HUES64 (cell line): Measurements from ENCODE around the gene KCNK15.

Experiments used
- H3K27ac ChIP-seq: 2 replicates; pipeline ENCODE4 v1.7.0; 2013; ENCODE audit warnings: low read depth, low read length, inconsistent platforms
- H3K27me3 ChIP-seq: 2 replicates; pipeline ENCODE4 v1.6.1; 2013; ENCODE audit warnings: mild to moderate bottlenecking, low read length; ENCODE audit not compliant: insufficient read depth
- H3K36me3 ChIP-seq: 2 replicates; pipeline ENCODE4 v1.6.1; 2013; ENCODE audit warnings: mild to moderate bottlenecking, low read length; ENCODE audit not compliant: insufficient read depth
- H3K4me1 ChIP-seq: 2 replicates; pipeline ENCODE4 v1.6.1; 2013; ENCODE audit warnings: mild to moderate bottlenecking, low read length, moderate library complexity; ENCODE audit not compliant: insufficient read depth
- H3K4me3 ChIP-seq: 2 replicates; pipeline ENCODE4 v1.5.1; 2013; ENCODE audit warnings: mild to moderate bottlenecking, low read length, moderate library complexity
- H3K9ac ChIP-seq: 2 replicates; pipeline ENCODE4 v1.6.1; 2013; ENCODE audit warnings: mild to moderate bottlenecking, low read depth, low read length
- H3K9me3 ChIP-seq: 2 replicates; pipeline ENCODE4 v1.6.1; 2013; ENCODE audit warnings: low read depth, low read length; ENCODE audit not compliant: insufficient read depth
- WGBS: fragments of 150-250, 120-280 bp; methylation state at CpG from one replicate; pipeline ENCODE4 v1.1.7; 2013; ENCODE audit warnings: missing lambda C conversion rate; 5-methylcytosine and 5-hydroxymethylcytosine counted together

KCNK15 gene

DNA sequence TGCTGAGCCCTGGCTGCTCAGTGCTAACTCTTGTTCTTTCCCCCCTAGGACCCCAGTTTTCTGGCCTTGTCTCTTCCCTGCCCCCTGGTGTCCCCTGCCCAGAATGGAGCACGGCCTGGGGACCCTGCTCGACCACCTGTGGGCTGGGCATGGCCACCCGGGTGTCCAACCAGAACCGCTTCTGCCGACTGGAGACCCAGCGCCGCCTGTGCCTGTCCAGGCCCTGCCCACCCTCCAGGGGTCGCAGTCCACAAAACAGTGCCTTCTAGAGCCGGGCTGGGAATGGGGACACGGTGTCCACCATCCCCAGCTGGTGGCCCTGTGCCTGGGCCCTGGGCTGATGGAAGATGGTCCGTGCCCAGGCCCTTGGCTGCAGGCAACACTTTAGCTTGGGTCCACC lies 18.6 kb upstream of the KCNK15 start:
- no peaks in the 10 kb centered on the region for H3K36me3 ChIP-seq
- H3K9ac ChIP-seq = no peak overlapping the region
- H3K9me3 ChIP-seq = no peaks in the 10 kb centered on the region
- WGBS = 87% methylated on average over 11 of the region's 11 CpGs
- no peaks in the 10 kb centered on the region for H3K27me3 ChIP-seq
- H3K4me3 ChIP-seq = no peak overlapping the region
- H3K4me1 ChIP-seq = peaks cover 25% of the 10 kb centered on the region
- no peak overlapping the region for H3K27ac ChIP-seq

DNA sequence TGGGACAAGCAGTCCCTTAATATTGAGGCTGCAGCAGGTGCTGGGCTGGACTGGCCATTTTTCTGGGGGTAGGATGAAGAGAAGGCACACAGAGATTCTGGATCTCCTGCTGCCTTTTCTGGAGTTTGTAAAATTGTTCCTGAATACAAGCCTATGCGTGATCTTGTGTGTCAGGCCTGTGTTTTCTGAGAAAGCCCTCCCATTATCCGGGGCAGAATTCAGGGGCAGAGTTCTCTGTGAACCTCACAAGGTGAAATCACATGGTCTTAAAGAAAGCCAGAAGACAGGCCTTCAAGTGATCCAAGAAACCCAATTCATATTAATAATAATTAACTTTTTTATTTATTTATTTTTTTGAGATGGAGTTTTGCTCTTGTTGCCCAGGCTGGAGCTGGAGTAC lies 18.0 kb upstream of the KCNK15 start:
- H3K27ac ChIP-seq = no peak overlapping the region

DNA sequence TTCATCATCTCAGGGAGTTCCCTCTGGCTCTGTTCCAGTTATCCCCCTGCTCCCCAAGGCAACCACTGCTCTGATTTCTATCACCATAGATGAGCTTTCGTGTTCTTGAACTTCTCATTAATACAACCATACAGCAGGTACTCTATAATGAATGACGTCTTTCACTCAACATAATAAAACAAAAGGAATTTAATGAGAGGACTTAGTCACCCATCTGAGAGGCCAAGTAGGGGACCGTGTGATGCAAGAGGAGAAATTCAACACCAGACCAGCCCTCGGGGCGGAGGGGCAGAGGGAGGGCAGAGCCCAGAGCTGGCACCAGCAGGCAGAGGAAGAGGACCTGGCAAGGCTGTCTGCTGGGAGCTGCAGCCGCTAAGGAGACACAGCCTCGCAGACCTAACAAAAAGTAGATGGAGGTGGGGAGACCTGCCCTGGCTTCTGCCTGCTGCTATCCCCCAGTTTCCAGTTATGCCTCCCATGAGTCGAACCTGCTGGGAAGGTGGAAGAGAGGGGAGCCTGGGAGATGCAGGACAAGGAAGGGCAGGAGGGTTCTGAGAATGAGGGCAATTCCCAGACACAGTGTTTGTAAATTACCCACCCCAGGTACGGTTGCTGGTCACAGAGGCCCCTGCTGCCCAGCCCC lies 16.7 kb upstream of the KCNK15 start:
- H3K9me3 ChIP-seq = no peaks in the 10 kb centered on the region
- no peaks in the 10 kb centered on the region for H3K27me3 ChIP-seq
- H3K9ac ChIP-seq = no peak overlapping the region
- WGBS = 33% methylated on average over 8 of the region's 9 CpGs
- peak overlapping the region; percentile 16; the same call in 1 of the 2 replicates for H3K4me3 ChIP-seq
- H3K27ac ChIP-seq = peak overlapping the region; percentile 7; the same call in 1 of the 2 replicates
- peaks cover 30% of the 10 kb centered on the region for H3K4me1 ChIP-seq
- H3K36me3 ChIP-seq = no peaks in the 10 kb centered on the region

More for the DNA sequence above, 18.0 kb upstream of the KCNK15 start:
- WGBS = 79% methylated on average over 2 of the region's 2 CpGs
- no peak overlapping the region for H3K9ac ChIP-seq
- H3K4me3 ChIP-seq = no peak overlapping the region
- peaks cover 30% of the 10 kb centered on the region for H3K4me1 ChIP-seq
- H3K36me3 ChIP-seq = no peaks in the 10 kb centered on the region
- no peaks in the 10 kb centered on the region for H3K27me3 ChIP-seq
- H3K9me3 ChIP-seq = no peaks in the 10 kb centered on the region

DNA sequence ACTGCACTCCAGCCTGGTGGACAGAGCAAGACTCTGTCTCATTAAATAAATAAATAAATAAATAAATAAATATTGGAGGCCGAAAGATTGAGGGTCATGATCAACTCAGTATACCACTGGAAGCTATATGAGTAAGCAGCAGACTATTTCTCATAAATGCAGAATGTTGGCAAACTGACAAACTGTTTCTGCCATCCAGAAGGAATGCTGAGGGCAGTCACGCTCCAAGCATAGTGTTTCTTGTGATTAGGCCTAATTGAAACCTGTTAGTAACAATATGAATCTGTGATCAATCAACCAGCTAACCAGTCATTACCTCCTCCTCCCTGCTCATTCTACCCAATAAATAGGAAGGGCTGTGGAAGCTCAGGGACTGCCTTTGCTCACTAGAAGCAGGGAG lies 15.2 kb upstream of the KCNK15 start:
- Histone ChIP-seq H3K9me3 (no peaks in the 10 kb centered on the region), H3K27me3 (no peaks in the 10 kb centered on the region), H3K36me3 (no peaks in the 10 kb centered on the region), H3K9ac (no peak overlapping the region), H3K4me1 (peaks cover 33% of the 10 kb centered on the region), H3K4me3 (no peak overlapping the region), H3K27ac (no peak overlapping the region)
- 92% methylated on average over 2 of the region's 2 CpGs for WGBS

DNA sequence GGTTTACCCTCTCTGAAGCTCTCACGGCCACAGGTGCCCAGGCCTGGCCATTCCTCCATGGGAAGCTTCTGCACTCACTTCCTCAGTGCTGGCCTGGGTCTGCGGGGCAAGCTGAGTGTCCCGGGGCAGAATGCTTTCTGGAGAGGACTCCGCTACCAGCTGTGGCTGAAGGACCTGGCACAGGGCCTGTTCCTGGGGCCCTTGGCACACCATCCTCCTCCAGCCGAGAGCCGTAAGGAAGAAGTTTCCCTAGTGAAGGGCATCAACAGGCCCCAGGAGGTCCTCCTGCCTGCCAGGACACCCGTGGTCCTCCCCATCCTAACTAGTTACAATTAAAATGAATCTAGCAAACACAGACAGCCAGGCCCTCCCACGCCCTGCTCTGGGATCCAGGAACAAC lies 14.0 kb upstream of the KCNK15 start:
- no peaks in the 10 kb centered on the region for H3K36me3 ChIP-seq
- WGBS = 85% methylated on average over 8 of the region's 8 CpGs
- no peak overlapping the region for H3K27ac ChIP-seq
- H3K9me3 ChIP-seq = no peaks in the 10 kb centered on the region
- H3K4me3 ChIP-seq = no peak overlapping the region
- no peak overlapping the region for H3K9ac ChIP-seq
- H3K27me3 ChIP-seq = no peaks in the 10 kb centered on the region
- peaks cover 30% of the 10 kb centered on the region for H3K4me1 ChIP-seq

DNA sequence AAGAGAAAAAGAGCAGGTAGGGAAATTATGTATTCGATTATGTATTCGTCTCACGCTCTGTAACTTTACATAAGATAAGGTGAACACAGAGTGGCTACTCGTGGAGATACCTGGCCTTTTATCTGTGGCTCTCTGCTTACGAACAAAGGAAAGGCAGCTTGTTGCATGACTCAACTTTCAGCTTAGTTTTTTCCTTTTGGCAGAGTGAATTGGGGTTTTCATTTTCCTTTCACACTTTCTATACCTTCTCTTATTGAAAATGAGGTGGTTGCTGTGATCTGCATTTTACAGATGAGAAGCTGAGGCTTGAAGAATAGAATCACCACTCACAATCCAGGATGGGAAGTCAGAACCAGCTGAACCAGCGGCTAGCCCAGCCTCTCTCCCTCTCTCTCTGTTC lies 13.3 kb upstream of the KCNK15 start:
- Histone ChIP-seq H3K9ac (0 out of 2 replicates have a peak overlapping the region, but pooled peaks have one; percentile 19), H3K4me1 (peaks cover 24% of the 10 kb centered on the region), H3K36me3 (no peaks in the 10 kb centered on the region), H3K9me3 (no peaks in the 10 kb centered on the region), H3K27ac (no peak overlapping the region), H3K27me3 (no peaks in the 10 kb centered on the region), H3K4me3 (no peak overlapping the region)
- 63% methylated on average over 6 of the region's 6 CpGs for WGBS

DNA sequence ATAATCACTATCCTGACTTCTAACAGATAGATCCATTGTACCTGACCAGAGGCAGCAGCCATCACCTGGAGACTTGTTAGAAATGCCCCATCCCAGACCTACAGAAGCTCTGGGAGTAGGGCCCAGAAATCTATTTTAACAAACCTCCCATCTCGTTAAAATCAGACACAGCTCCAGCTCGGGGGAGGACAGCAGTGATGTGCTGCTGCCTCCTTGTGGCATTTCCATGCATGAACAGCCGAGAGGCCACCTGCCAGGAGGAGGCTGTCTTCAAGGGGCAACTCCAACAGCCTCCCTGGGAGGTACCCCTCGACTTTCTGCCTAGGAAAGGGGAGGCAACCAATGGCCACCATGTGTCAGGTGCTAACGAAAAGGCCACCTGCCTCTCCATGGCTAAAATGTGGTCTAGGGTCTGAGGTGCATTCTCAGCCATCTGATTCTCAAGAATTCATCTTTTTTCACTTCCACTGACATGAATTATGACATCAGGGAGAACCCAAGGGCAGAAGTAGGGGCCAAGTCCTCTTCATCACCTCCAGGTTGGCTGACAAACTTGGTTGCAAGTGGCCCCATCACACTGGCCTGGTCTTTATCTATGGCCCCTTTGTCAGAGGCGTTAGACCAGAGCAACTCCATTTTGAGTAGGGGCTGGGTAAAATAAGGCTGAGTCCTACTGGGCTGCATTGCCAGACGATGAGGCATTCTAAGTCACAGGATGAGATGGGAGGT lies 12.2 kb upstream of the KCNK15 start:
- no peaks in the 10 kb centered on the region for H3K36me3 ChIP-seq
- no peaks in the 10 kb centered on the region for H3K9me3 ChIP-seq
- H3K4me1 ChIP-seq = peaks cover 19% of the 10 kb centered on the region
- no peak overlapping the region for H3K9ac ChIP-seq
- no peak overlapping the region for H3K4me3 ChIP-seq
- no peaks in the 10 kb centered on the region for H3K27me3 ChIP-seq
- 40% methylated on average over 7 of the region's 7 CpGs for WGBS
- H3K27ac ChIP-seq = no peak overlapping the region

DNA sequence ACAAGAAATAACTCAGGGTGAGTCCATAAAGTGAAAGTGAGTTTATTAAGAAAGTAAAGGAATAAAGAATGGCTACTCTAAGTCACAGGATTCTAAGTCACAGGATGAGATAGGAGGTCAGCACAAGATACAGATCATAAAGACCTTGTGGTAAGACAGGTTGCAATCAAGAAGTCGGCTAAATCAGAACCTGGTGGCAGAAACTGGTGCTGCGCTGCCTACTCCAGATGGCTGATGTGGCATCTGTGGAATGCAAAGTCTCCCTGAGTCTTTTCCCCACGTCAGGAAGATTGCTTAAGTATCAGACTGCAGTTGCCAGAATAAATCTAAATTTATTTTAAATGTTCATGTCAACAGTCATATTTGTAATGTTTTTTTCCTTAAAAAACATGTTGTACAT lies 10.7 kb upstream of the KCNK15 start:
- no peak overlapping the region for H3K4me3 ChIP-seq
- no peaks in the 10 kb centered on the region for H3K27me3 ChIP-seq
- H3K4me1 ChIP-seq = 0 out of 2 replicates have a peak, but pooled peaks cover 8% of the 10 kb centered on the region
- WGBS = 81% methylated on average over 3 of the region's 3 CpGs
- no peaks in the 10 kb centered on the region for H3K36me3 ChIP-seq
- no peak overlapping the region for H3K9ac ChIP-seq
- H3K9me3 ChIP-seq = no peaks in the 10 kb centered on the region
- H3K27ac ChIP-seq = no peak overlapping the region

DNA sequence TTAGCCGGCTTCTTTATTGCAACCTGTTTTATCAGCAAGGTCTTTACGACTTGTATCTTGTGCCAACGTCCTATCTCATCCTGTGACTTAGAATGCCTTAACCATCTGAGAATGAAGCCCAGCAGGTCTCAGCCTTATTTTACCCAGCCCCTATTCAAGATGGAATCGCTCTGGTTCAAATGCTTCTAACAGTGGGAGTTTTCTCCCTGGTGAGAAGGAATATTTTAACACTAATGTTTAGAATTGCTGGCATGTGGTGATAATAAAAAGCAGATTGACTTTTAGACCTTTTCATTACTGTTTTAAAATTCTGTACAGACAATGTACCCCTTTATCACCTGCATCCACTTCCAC lies 9.9 kb upstream of the KCNK15 start:
- Histone ChIP-seq H3K4me1 (0 out of 2 replicates have a peak, but pooled peaks cover 8% of the 10 kb centered on the region), H3K36me3 (no peaks in the 10 kb centered on the region), H3K27me3 (no peaks in the 10 kb centered on the region), H3K9me3 (no peaks in the 10 kb centered on the region), H3K9ac (no peak overlapping the region), H3K27ac (no peak overlapping the region), H3K4me3 (no peak overlapping the region)
- 91% methylated on average over 4 of the region's 4 CpGs for WGBS

DNA sequence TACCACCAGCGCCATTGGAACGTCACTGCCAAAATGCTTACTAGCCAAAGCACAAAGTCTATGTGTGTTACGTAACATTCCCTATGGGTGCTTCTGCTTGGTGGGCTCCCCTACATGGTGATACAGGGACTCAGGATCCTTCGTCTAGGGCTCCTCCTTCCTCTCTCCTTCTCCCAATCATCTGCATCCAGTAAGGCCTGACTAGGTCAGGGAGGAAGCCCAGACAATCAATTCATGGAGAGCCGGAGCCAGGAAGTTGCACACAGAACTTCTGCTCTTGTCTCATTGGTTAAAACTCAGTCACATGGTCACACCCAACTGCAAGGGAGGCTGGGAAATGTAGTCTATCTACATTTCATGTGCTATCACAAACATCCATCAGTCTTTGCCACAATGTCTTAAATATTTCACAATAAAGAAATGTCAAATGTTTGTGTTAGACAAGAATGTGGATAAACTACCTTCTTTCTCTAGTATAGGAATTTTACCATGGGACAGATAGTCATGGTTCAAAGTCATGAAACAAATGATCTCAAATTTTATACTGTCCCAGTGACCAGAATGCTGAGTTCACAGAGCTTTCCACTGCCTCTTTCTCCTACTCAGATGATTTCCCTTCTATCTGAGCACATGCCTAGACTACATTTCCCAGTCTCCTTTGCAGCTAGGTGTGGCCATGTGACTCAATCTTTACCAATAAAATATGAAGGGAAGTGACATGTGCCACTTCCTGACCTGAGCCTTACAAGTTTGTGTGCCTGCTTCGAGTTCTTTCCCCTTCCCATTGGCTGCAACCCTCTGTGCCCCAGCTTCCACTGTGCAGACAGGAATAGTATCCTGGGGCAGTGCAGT lies 9.3 kb upstream of the KCNK15 start:
- no peak overlapping the region for H3K4me3 ChIP-seq
- H3K9ac ChIP-seq = no peak overlapping the region
- H3K4me1 ChIP-seq = 0 out of 2 replicates have a peak, but pooled peaks cover 8% of the 10 kb centered on the region
- 71% methylated on average over 6 of the region's 6 CpGs for WGBS
- H3K27ac ChIP-seq = no peak overlapping the region
- H3K9me3 ChIP-seq = no peaks in the 10 kb centered on the region
- H3K27me3 ChIP-seq = no peaks in the 10 kb centered on the region
- H3K36me3 ChIP-seq = no peaks in the 10 kb centered on the region

DNA sequence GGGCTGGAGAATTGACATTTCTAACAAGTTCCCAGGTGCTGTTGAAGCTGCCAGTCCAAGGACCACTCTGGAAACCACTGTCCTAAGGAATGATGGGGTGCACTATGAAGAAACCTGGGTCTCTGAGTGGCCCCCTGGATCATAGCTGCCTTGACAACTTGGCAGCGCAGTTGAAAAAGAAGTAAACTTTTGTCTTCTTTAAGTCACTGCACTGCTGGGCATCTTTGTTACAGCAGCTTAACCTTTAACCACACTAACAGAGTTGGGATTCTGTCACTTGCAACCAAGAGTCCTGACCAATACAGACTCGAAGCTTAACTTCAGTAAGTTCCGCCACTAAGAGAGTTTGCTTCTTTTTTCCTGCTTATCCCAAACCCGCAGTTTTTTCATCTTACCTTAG lies 8.5 kb upstream of the KCNK15 start:
- peaks cover 1% of the 10 kb centered on the region; the same call in 1 of the 2 replicates for H3K27me3 ChIP-seq
- H3K36me3 ChIP-seq = no peaks in the 10 kb centered on the region
- H3K27ac ChIP-seq = no peak overlapping the region
- 0 out of 2 replicates have a peak, but pooled peaks cover 8% of the 10 kb centered on the region for H3K4me1 ChIP-seq
- H3K9ac ChIP-seq = no peak overlapping the region
- no peaks in the 10 kb centered on the region for H3K9me3 ChIP-seq
- WGBS = 98% methylated on average over 4 of the region's 4 CpGs
- H3K4me3 ChIP-seq = no peak overlapping the region
